Measurements from ENCODE around the gene MRPL2.

GRCh38 chr6:43014434-43014909 is 44.8 kb downstream of the MRPL2 start:
- TF ChIP-seq YY1 (IDR thresholded peaks at IDR 0.05; ENCODE audit: low read depth) (0 out of 2 replicates have a peak, but pooled peaks have one; percentile 10), TAF1 (IDR thresholded peaks at IDR 0.05; ENCODE audit: low read depth) (no peak), RAD21 (IDR thresholded peaks at IDR 0.05; ENCODE audit: low read depth) (no peak), CREB1 (IDR thresholded peaks at IDR 0.05; ENCODE audit: low read depth) (no peak), REST (IDR thresholded peaks at IDR 0.05; ENCODE audit: low read depth) (no peak), TEAD4 (IDR thresholded peaks at IDR 0.05) (no peak), MAX (IDR thresholded peaks at IDR 0.05) (no peak), NFIC (IDR thresholded peaks at IDR 0.05) (no peak), TCF12 (IDR thresholded peaks at IDR 0.05; ENCODE audit: low read depth) (no peak), CEBPB (IDR thresholded peaks at IDR 0.05) (no peak), ZBTB7A (IDR thresholded peaks at IDR 0.05; ENCODE audit: low read depth) (0 out of 2 replicates have a peak, but pooled peaks have one; percentile 24)
